Measurements from ENCODE around the gene VPS26B. TPM values are rescaled to one million over a fixed set of nuclear protein-coding genes. Genes with fewer than 3 reads are reported as not detected.

The VPS26B gene
- total and polyA plus RNA-seq, 7 donors = 22.8 to 53.7 (median 35.7) TPM

DNA sequence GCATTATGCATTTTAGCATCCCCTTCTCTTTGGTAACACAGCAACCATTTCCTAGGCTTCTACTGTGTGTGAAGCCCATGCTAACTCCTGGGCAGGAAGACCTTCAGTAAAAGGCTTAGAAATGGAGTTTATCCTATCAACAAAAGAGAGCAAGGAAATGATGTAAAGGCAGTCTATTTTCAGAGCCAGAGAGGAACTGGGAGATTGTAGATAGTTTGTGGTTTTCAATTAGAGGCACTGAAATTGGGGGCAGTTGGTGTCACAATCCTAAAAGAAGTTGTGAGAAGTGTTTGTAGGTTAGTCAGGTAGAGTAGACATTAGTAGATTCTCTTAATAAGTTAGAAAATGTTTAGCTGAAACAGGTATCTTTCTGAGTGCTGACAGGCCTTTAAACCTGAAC, 36.0 kb downstream of the VPS26B start:
- no peaks in the 10 kb centered on the region for H3K27me3 ChIP-seq
- intact Hi-C loops (cut with DNase I) = no loop called here

DNA sequence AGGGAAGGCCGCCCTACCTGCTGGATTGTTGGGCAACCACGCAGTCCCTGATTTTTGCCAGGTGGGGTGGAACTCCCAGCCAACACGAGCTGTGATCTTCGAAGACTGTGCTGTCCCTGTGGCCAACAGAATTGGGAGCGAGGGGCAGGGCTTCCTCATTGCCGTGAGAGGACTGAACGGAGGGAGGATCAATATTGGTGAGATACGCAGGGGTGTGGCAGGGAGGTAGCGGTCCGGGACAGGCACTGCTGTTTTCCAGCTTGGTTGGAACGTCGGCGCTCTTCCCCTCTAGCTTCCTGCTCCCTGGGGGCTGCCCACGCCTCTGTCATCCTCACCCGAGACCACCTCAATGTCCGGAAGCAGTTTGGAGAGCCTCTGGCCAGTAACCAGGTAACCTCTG, 36.5 kb downstream of the VPS26B start:
- Histone ChIP-seq H3K9me3 (no peaks in the 10 kb centered on the region), H3K27ac (no peak overlapping the region), H3K36me3 (peaks cover 8 to 89% (median 29%) of the 10 kb centered on the region in 4 donors), H3K27me3 (no peaks in the 10 kb centered on the region), H3K4me3 (no peak overlapping the region), H3K4me1 (no peaks in the 10 kb centered on the region)
- DNase-seq = no peak
- intact Hi-C loops (cut with DNase I) = no loop called here
- WGBS, 2 donors = 94 to 95% methylated on average over 16 of the region's 16 CpGs
- TF ChIP-seq EP300 (IDR thresholded peaks at IDR 0.05) (no peak), POLR2AphosphoS5 (IDR thresholded peaks at IDR 0.05) (no peak), POLR2A (IDR thresholded peaks at IDR 0.05) (no peak)
- TF ChIP-seq, protein P1, sequence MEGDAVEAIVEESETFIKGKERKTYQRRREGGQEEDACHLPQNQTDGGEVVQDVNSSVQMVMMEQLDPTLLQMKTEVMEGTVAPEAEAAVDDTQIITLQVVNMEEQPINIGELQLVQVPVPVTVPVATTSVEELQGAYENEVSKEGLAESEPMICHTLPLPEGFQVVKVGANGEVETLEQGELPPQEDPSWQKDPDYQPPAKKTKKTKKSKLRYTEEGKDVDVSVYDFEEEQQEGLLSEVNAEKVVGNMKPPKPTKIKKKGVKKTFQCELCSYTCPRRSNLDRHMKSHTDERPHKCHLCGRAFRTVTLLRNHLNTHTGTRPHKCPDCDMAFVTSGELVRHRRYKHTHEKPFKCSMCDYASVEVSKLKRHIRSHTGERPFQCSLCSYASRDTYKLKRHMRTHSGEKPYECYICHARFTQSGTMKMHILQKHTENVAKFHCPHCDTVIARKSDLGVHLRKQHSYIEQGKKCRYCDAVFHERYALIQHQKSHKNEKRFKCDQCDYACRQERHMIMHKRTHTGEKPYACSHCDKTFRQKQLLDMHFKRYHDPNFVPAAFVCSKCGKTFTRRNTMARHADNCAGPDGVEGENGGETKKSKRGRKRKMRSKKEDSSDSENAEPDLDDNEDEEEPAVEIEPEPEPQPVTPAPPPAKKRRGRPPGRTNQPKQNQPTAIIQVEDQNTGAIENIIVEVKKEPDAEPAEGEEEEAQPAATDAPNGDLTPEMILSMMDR (IDR thresholded peaks at IDR 0.05) = no peak

More for the DNA sequence above, 36.0 kb downstream of the VPS26B start:
- TF ChIP-seq, protein P1 (IDR thresholded peaks at IDR 0.05) = no peak
- TF ChIP-seq POLR2AphosphoS5 (IDR thresholded peaks at IDR 0.05) = no peak
- Histone ChIP-seq H3K27ac (no peak overlapping the region), H3K4me3 (no peak overlapping the region), H3K36me3 (peaks cover 8 to 89% (median 29%) of the 10 kb centered on the region in 4 donors), H3K9me3 (no peaks in the 10 kb centered on the region), H3K4me1 (no peaks in the 10 kb centered on the region)
- DNase-seq = no peak

DNA sequence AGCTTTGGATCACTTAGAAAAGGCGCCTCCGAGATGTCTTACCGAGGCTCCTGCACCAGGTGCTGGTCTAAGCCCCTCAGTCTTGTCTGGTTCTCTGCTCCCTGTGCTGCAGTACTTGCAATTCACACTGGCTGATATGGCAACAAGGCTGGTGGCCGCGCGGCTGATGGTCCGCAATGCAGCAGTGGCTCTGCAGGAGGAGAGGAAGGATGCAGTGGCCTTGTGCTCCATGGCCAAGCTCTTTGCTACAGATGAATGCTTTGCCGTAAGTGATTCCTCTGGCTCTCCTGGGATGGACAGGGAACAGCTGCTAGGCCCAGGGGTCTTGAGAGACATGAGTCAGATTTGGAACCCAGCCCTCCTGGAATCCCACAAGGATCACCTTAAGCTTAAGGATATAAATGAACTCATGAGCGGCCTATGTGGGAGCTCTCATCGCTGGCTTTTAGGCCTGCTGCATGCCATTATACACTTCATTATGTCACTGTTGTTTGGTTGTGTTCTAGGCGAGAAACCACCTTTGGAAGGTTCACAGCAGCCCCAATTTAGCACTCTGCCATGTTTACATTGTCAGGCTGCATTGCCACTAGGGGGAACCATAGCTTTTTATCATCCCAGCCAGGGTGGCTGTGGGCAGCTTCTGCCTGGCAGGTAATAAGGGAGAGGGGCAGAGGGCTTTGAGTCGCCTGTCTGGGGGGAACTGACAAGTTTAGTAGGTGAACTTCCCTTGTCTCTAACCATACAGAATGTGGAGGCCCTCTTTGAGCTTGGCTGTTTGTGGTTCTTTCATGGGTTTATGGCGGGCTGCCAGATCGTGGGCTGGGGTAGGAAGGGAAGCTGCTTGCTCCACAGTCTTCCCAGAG, 37.4 kb downstream of the VPS26B start:
- no peaks in the 10 kb centered on the region for H3K9me3 ChIP-seq
- peaks cover 8 to 85% (median 29%) of the 10 kb centered on the region in 4 donors for H3K36me3 ChIP-seq
- H3K4me1 ChIP-seq = peaks cover 0 to 2% (median 0%) of the 10 kb centered on the region in 4 donors
- DNase-seq = no peak
- intact Hi-C loops (cut with DNase I) = no loop called here
- no peak overlapping the region for H3K27ac ChIP-seq
- no peak overlapping the region for H3K4me3 ChIP-seq
- H3K27me3 ChIP-seq = no peaks in the 10 kb centered on the region
- TF ChIP-seq, protein P1 (IDR thresholded peaks at IDR 0.05) = peak in 3 of 4 experiments; percentile 12 to 35 (median 17)
- TF ChIP-seq POLR2AphosphoS5 (IDR thresholded peaks at IDR 0.05) = no peak
- WGBS, 2 donors = 91 to 92% methylated on average over 14 of the region's 14 CpGs

DNA sequence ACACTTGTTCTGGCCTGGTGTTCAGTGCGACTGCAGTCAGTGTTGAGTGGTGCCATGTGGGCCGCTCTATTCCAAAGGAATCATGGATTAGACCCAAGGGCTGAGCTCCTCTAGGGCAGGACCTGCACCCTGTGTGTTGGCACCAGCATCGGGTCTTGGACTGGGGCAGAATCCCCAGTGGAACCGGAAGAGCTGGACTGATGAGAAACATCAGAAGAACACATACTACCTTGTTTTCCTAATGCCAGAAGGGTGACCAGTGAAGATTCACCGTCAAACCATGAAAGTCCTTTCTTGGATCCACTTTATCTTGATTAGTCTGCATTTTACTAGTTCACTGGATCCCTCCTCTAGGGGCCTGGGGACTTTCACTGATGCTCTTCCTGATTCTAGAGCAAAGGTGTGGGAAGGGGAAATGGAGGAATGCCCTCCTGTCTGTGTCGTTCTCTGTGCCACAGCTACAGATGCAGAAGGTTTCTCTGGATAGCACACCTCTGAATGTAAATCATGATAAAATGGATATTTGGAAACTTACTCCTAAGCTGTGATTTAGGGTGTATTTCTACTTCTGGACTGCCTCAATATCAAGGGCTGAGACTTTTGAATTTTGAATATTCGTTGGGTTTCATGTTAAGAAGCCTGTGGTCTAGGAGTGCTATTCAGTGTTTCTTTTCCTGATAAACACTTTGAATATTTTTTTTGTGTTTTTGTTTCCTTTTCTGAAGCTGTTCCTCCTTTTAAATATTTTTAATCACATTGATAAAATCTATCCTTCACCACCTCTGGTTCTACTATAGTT, 40.7 kb downstream of the VPS26B start:
- H3K9me3 ChIP-seq = no peaks in the 10 kb centered on the region
- H3K27ac ChIP-seq = no peak overlapping the region
- WGBS, 2 donors = 94 to 95% methylated on average over 7 of the region's 7 CpGs
- peaks cover 0 to 2% (median 0%) of the 10 kb centered on the region in 3 donors for H3K27me3 ChIP-seq
- intact Hi-C loops (cut with DNase I) = no loop called here
- no peak overlapping the region for H3K4me3 ChIP-seq
- peaks cover 8 to 54% (median 20%) of the 10 kb centered on the region in 4 donors for H3K36me3 ChIP-seq
- DNase-seq = no peak
- peaks cover 0 to 5% (median 0%) of the 10 kb centered on the region in 4 donors for H3K4me1 ChIP-seq
- TF ChIP-seq, protein P1 (IDR thresholded peaks at IDR 0.05) = no peak
- TF ChIP-seq EP300 (IDR thresholded peaks at IDR 0.05) (no peak), POLR2AphosphoS5 (IDR thresholded peaks at IDR 0.05) (no peak), POLR2A (IDR thresholded peaks at IDR 0.05) (no peak)

Measured in sigmoid colon (tissue), 7 donors.